CD4-positive, alpha-beta T cell treated with Interleukin-4 for 4 hours (primary cell): ENCODE results near the gene PHC1.
"Not testable (repeated sequence)": the region's sequence is repeated elsewhere in the genome, so short reads cannot be mapped to it uniquely, and the experiment has no call there.

Experiments used
- DNase-seq: peaks from one replicate; pipeline ENCODE4 v3.0.0-alpha.2; 2020

The PHC1 gene

DNA sequence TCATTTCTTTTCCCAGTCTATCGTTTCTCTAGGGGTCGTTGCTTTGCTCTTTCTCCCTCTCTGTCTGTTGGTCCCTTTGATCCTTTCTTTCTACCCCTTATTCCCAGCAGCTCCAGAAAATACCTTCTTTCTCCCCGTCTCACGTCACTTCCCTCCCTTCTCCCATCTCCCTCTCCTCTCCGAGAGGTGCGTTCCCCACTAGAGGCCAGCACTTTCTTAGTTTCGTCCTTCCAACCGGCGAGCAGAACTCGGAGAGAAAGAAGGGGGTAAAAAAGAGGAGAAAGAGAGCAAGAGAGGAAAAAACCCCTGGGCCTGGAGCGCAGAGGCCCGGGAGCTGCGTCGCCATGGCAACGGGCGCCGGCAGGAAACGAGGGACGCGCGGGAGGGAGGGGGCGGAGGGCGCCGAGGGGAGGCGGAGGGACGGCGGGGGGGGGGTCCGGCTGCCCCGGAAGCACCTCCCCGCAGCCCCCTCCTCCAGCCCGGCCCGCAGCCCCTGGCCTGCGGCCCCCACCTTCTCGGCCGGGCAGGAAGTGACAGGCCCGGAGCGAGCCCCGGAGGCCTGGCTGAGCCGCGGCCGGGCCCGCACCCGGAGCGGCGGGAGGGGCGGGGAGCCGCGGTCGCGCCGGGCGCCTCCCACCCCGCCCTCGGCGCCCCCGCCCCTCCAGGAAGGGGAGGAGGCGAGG is at the start of gene PHC1:
Gene PHC1 (plus strand): TSS at position 477 of the 683 bp plus-strand sequence. CDS start 3,169 bp downstream, outside the sequence.
- DNase-seq, result peak; percentile 77

DNA sequence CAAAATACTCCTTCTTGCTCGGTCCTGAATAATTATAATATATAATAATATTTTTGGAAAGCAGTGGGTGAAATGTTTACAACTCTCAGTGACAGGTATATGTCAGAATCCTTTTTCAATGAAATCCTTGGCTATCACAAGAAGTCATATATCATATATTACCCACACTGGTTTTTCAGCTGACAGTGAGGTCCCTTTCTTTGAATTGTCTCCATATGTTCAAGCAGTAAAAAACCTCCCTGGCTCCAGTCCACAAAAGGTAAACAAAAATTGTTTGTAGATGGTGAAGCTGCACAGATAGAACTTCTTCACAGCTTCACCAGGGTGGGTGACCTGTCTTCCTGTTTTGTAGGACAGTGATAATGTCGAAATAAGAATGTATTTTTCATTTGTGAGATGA is 47.9 kb upstream of the PHC1 start:
- DNase-seq, result no peak

DNA sequence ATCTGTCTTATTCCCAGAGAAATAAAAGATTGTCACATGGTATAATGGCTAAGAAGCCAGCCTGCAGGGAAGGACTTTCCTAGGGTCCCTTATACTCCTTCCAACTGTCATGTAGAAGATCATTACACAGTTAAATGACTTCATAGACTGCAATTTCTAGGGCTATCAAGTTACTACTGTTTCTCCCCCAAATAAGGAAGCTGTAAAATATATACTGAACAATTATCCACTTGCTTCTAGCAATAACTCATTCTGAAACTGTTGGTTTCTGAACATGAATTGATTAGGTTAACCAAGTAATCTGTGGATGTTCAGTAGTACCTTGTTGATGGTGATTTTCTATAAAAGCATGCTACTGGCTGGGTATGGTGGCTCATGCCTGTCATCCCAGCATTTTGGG is 47.3 kb upstream of the PHC1 start:
- no peak for DNase-seq

DNA sequence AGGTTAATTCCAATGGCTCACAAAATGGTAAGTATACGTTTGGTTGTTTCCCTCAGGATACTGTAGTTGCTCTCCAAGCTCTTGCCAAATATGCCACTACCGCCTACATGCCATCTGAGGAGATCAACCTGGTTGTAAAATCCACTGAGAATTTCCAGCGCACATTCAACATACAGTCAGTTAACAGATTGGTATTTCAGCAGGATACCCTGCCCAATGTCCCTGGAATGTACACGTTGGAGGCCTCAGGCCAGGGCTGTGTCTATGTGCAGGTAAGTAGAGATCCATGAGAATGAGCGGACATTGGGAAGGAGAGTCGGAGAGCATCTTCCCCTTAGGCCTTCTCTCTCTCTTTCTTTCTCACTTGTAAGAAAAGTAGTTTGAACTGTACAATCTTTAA is 46.5 kb upstream of the PHC1 start:
- DNase-seq, result no peak

DNA sequence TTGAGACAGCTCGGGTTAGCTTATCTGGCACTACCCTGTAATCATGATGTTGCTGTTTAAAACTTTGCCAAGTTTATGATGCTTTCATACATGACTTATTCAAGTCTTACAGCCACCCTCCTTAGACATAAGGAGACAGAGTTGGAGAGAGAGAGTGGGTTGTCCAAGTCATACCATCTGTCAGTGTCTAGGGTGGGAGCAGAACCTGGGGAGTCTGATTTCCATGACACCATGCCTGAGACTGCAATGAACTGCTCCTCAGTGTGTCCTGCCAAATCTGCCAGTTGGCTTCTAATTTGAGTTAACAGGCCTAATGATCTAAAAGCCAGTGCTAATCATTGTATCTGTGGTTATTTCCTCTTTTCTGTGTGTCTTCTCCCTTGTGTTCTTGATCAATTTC is 43.7 kb upstream of the PHC1 start:
- no peak for DNase-seq

DNA sequence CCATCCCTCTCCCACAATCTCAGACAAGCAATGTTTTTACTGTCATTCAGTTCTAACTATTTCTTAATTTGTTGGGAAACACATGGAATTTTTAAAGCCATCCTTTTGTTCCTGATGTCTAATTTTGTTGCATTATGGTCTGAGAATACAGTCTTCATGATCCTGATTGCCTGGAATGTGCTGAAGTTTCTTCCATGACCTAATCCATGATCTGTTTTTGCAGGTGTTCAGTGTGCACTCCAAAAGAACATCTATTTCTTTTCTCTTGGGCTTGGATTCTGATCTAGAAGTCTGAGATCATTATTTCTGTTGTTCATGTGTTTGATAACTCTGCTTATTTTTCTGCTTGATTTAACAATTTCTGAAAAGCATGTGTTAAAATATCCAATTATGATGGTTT is 43.2 kb upstream of the PHC1 start:
- DNase-seq, result no peak

DNA sequence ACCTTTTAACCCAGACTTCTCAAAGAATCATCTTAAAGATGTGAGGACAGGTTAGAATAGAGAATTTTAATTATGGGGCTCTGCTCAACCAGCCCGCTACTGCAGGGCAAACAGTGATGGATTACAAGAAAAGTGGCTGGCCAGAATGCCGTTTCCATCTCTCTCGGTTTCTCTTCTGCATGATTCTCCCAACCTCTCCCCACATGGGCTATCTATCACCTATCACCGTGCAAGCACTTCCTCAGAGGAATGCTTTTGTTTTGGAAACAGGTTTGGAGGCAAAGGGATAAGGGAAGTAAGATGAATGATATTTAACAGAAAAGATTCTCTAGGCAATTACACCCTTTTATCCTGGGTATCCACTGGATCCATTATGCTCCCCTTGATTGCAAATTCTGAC is 37.4 kb upstream of the PHC1 start:
- no peak for DNase-seq

DNA sequence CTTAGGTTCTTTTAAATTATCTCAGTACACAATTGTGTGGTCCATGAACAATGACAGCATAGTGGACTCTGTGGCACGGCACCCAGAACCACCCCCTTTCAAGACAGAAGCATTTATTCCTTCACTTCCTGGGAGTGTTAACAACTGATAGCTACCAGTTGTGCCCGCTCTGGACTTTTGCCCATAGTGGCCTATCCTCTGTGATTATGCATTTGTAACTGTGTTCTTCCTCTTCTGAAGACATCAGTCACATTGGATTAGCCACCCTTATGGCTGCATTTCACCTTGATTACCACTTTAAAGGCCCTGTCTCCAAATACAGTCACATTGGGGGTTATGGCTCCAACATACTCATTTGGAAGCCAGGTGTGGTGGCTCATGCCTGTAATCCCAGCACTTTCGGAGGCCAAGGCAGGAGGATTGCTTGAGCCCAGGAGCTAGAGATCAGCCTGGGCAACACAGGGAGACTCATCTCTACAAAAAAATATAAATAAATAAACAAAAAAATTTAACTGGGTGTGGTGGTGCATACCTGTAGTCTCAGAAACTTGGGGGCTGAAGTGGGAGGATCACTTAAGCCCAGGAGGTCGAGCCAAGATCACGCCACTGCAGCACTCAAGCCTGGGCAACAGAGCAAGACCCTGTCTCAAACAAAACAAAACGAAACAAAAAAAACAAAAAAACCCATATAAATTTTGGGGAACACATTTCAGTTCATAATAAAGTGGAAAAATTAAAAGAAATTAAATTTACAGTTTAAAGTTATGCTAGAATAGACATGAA is 27.6 kb upstream of the PHC1 start:
- no peak for DNase-seq

DNA sequence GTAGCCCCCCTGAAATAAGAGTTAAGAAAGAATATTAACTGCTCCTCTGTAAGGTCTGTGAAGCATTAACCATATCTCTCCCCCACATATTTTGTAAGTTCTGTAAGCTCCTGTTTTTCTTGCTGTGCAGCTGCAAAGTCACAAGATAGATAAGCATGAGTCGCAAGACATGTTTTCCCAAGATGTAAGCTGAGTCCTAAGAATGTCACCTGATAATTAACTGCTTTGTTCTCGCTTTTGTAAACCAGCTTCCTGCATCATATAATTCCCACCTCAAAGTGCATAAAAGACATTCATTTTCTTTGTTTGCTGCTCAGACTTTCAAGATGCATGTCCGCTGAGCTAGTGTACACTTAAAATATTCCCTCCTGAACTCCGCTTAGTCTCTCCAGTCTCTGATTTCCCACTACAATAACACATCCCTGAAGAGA is 27.0 kb upstream of the PHC1 start:
- DNase-seq, result no peak

DNA sequence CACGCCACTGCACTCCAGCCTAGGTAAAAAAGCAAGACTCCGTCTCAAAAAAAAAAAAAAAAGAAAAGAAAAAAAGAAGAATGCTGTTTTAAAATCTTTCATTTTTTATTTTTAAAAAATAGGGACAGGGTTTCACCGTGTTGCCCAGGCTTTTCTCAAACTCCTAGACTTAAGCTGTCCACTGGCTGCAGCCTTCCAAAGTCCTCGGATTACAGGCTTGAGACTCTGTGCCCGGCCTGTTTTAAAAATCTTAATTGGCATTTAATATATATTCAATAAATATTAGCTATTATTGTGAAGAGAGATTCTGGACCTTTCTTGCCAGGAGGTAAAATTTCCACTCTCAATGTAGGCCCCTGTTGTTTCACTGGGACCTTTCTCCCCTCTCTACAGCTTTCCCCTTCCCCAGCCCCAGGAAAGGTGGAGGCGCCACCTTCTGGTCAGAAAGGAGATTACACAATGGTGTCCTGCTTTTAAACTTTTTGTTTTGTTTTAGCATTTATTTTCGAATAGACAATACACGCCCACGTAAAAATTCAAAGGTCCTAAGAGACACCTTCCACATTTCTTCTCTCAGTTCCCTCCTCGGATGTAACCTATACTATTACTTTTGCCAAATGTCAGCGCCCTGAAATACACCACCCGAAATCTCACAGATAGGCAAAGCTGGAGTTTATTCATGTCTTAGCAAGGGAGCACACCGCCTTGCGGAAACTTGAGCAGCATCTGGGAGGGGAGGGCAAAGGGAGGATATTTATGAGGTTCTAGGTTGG is 23.8 kb upstream of the PHC1 start:
- peak; percentile 68 for DNase-seq

DNA sequence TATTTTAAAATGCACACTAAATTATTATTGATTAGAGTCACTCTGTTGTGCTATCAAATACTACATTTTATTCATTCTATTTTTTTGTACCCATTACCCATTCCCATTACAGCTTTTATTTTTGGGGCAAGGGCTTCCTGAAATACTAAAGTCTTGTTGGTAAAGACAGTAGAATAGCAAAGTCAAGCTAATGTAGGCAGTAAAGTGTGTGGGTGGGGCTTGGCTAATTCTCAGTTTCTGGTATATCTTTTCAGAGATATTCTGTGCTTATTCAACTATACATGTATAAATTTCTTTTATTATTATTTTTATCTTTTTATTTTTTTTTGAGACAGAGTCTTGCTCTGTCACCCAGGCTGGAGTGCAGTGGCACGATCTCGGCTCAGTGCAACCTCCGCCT is 22.3 kb upstream of the PHC1 start:
- no peak for DNase-seq

DNA sequence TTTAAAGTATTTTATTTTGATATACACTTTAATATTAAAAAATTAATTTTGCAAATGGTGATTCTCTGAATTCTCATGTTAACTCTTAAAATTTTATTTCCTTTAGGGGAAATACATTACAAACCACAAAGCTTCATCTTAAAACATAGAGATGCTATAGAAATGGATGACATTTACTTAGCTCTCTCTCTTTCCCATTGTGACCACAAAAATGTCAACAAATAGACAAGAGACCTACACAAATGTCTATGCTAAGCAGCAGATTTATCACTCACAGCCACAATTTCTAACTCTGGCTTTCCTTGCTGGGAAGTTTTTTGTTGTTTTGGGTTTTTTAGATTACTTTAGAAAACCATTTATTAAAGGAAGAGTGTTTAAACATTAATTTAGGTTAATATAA is 19.9 kb upstream of the PHC1 start:
- no peak for DNase-seq

DNA sequence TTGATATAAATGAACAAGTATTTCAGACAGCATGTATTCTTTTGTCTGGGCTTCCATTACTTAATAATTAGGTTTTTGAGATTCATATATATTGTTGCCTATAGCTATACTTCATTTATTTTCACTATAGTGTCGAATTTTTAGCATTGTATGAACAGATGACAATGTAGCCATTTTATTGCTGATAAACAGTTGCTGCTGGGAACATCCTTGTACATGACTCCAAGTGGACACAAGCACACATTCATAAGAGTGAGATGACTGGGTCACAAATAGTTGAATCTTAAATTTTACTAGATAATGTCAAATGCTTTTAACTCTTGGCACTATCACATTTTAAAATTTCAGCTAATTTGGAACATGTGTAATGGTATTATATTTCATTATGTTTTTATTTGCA is 19.3 kb upstream of the PHC1 start:
- no peak for DNase-seq

DNA sequence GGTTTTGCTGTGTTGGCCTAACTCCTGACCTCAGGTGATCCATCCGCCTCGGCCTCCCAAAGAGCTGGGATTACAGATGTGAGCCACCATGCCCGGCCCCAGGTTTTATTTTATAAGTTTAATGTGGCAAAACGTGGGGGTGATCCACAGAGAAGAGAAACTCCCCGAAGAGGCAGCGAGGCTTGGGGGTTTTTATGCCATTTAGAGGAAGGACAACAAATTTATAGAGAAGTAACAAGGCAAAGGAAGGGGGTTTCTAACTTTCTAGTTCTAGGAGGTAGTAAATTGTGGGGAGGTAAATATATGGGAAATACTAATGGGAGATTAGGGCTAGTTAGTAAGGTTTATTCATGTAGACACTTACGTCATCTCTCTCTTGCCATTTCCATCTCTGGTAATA is 17.2 kb upstream of the PHC1 start:
- no peak for DNase-seq

DNA sequence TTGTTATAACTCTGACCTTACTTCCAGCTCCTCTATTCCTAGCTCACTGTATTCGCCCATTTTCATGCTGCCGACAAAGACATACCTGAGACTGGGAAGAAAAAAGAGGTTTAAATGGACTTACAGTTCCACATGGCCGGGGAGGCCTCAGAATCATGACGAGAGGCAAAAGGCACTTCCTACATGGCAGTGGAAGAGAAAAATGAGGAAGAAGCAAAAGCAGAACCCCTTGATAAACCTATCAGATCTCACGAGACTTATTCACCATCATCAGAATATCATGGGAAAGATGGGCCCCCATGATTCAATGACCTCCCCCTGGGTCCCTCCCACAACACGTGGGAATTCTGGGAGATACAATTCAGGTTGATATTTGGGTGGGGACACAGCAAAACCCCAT is 14.5 kb upstream of the PHC1 start:
- no peak for DNase-seq

DNA sequence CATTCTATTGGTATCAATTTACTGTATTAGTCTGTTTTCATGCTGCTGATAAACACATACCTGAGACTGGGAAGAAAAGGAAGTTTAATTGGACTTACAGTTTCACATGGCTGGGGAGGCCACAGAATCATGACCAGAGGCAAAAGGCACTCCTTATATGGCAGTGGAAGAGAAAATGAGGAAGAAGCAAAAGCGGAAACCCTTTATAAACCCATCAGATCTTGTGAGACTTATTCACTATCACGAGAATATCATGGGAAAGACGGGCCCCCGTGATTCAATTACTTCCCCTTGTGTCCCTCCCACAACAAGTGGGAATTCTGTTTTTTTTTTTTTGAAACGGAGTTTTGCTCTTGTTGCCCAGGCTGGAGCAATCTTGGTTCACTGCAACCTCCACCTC is 11.6 kb upstream of the PHC1 start:
- DNase-seq, result not testable (repeated sequence)

DNA sequence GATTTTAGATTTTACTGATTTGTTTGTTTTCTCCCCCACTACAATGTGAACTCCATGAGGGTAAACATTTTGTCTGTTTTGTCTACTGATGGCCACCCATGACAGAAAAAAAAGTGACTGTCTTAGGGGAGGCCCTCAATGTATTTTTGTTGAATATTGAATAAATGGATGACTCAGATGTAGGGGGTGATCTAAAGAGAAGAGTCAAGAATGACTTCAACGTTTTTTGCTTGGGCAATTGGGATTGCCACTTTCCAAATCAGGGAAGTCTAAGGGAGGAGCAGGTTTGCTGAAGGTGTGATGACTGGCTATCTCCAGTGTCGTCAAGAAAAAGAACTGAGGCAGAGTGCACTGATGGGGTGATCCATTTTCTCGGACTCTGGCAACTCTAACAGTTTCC is 10.7 kb upstream of the PHC1 start:
- no peak for DNase-seq

DNA sequence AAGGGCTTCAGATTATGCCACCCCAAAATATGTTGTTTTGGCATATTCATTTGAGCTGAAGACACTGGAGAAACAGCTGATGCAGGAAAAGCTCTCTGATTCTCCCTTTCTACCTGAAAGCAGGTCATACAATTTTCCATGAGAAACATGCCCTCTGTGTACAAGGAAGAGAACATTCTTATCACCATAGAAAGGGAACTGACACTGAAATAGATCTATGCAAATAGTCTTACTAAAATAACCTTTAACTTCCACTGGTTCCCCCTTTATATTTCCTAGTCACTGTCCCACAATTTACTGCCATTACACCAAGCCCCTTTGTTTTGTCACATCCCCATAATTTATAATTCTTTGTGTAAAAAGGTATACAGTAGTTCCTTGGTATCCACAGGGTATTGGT is 9.6 kb upstream of the PHC1 start:
- DNase-seq, result no peak

DNA sequence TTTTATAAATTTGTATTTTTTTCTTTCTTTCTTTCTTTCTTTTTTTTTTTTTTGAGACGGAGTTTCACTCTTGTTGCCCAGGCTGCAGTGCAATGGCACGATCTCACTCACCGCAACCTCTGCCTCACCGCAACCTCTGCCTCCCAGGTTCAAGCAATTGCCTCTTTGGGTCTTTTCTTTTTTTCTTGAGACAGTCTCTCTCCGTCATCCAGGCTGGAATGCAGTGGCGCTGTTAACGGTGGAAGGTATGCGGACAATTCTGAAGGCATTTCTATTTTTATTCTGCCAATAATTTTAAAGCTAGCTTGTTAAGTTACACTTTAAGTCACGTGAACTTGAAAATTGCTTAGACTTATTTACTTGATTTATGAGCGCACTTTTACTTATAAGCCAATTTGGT is 8.8 kb upstream of the PHC1 start:
- DNase-seq, result no peak

DNA sequence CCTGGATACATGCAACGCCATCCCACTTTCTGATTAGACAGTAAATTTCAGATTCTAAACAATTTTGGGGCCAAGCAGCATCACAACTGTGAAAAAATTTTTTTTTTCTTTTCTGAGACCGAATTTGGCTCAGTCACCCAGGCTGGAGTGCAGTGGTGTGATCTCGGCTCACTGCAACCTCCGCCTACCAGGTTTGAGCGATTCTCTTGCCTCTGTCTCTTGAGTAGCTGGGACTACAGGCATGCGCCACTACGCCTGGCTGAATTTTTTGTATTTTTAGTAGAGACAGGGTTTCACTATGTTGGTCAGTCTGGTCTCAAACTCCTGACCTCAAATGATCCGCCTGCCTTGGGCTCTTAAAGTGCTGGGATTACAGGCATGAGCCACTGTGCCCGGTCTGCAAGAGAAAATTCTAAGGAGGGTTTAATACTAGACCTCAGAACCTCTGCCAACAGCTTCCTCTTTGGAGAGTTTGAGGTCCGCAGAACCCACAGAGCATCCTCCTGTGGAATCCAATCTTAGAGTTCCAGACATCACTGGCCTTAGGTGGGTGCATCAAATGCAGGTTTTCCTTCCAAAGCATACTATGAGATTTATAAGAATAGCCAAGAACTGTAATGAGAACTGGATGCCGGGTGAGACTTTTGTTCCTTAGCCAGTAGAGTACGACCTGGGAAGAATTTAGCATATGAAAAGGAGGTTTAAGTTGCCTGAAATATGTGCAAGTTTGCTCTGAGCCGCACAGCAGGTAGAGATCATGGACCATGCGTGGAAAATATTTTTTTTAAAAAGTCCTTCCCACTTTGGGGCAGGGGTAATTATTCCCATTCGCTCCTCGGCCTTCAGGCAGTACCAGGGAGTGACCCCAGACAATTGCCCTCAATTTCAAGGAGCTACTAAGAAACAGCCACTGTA is 7.8 kb upstream of the PHC1 start:
- DNase-seq, result no peak

DNA sequence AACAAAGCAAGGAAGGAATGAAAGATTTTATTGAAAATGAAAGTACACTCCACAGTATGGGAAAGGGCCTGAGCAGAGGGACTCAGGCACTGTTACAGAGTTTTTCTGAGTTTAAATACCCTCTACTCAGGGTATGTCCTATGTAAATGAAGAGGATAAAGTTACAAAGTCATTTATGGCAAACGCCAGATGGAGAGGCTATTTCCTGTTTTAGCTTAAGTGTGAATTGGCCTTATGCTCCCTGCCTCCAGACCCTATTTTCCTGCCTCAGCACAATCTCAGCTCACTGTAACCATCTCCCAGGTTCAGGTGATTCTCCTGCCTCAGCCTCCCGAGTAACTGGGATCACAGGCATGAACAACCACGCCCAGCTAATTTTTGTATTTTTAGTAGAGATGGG is 6.8 kb upstream of the PHC1 start:
- no peak for DNase-seq

DNA sequence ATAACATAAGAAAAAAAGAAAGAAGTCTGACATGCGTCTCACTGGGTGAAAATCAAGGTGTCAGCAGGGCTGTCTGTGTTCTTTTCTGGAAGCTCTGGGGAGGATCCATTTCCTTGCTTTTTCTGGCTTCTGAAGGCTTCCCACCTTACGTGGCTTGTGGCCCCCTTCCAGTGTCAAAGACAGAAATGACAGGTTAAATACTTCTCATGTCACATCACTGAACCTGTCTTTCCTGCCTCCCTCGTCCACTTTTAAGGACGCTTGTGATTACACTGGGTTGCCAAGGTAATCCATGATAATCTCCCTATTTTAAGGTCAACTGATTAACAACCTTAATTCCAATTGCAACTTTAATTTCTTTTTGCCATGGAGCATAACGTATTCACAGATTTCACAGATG is 4.6 kb upstream of the PHC1 start:
- DNase-seq, result no peak
